Vagina (tissue), 2 donors: ENCODE data around the gene B4GAT1. TPM values are rescaled to one million over a fixed set of nuclear protein-coding genes. Genes with fewer than 3 reads are reported as not detected.

Experiments used
- DNase-seq, 2 donors: peaks; one replicate each; pipeline ENCODE4 v3.0.0-alpha.2; 2017; ENCODE audit errors: extremely low spot score in 2 of 2
- H3K27ac ChIP-seq: fragments of 200-600 bp; sonication (generic); one replicate; pipeline ENCODE4 v1.5.1; 2019
- H3K27me3 ChIP-seq: fragments of 200-600 bp; sonication (generic); one replicate; pipeline ENCODE4 v1.5.1; 2019
- H3K36me3 ChIP-seq, 2 donors: fragments of 200-600 bp; sonication (generic); one replicate each; pipeline ENCODE4 v1.5.1; 2017 to 2019
- H3K4me1 ChIP-seq: fragments of 200-600 bp; sonication (generic); one replicate; pipeline ENCODE4 v1.5.1; 2019
- H3K4me3 ChIP-seq, 2 donors: fragments of 200-600 bp; sonication (generic); 1 replicate in 1 of 2; 2 replicates in 1 of 2; pipeline ENCODE4 v1.5.1; 2016 to 2019
- H3K9me3 ChIP-seq: fragments of 200-600 bp; sonication (generic); one replicate; pipeline ENCODE4 v1.5.1; 2019
- CTCF ChIP-seq, 3 experiments: fragments of 450-650 bp in 2 of 3; fragments of 200-600 bp in 1 of 3; sonication (generic) in 1 of 3; IDR thresholded peaks; one replicate each; pipeline ENCODE4 v1.5.1; 2017 to 2019; ENCODE audit warnings: antibody characterized with exemption in 3 of 3, mild to moderate bottlenecking in 2 of 3, moderate library complexity in 2 of 3
- POLR2A ChIP-seq, 2 donors: fragments of 450-650 bp; IDR thresholded peaks; one replicate each; pipeline ENCODE4 v1.6.1; 2017; ENCODE audit warnings: antibody characterized with exemption in 2 of 2, mild to moderate bottlenecking in 2 of 2, moderate library complexity in 2 of 2
- POLR2AphosphoS5 ChIP-seq, 2 donors: sonication (generic); formaldehyde crosslinking; IDR thresholded peaks; one replicate each; pipeline ENCODE4 v1.9.0; 2017; ENCODE audit warnings: antibody characterized with exemption in 2 of 2, mild to moderate bottlenecking in 2 of 2, low read depth in 1 of 2; ENCODE audit not compliant: insufficient read depth in 1 of 2
- intact Hi-C: fragments of 100-400 bp; cut with DNase I; formaldehyde crosslinking; loops from one replicate; pipeline ENCODE4 v1.15.1; 2023
- total RNA-seq: library from RNA; depleted of rRNA; stranded (reverse); fragments of >200 nt; gene quantifications from one replicate; pipeline ENCODE4 v1.2.3, GENCODE V29; 2016

The B4GAT1 gene
- total RNA-seq, 1 donor from 2014 or later, result 25.0 TPM

- intact Hi-C loops, result no loop called here
- Histone ChIP-seq H3K27me3 (no peaks in the 10 kb centered on the region), H3K27ac (no peak overlapping the region), H3K4me1 (peaks cover 54% of the 10 kb centered on the region), H3K9me3 (no peaks in the 10 kb centered on the region), H3K4me3 (no peak overlapping the region), H3K36me3 (peaks cover 0 to 46% of the 10 kb centered on the region in 2 donors)
- TF ChIP-seq CTCF (IDR thresholded peaks at IDR 0.05), result no peak
- no peak for TF ChIP-seq POLR2AphosphoS5 (IDR thresholded peaks at IDR 0.05; ENCODE audit: insufficient read depth in 1 of 2, low read depth in 1 of 2)
- TF ChIP-seq POLR2A (IDR thresholded peaks at IDR 0.05), result no peak
- no peak for DNase-seq
Measured at GRCh38 chr11:66338276-66339161, 8.9 kb downstream of the B4GAT1 start.

- intact Hi-C loops, result no loop called here
- no peak for DNase-seq
- peak overlapping the region in 1 of 2 donors; percentile 52 for H3K4me3 ChIP-seq
- no peaks in the 10 kb centered on the region for H3K9me3 ChIP-seq
- peaks cover 0 to 51% of the 10 kb centered on the region in 2 donors for H3K36me3 ChIP-seq
- H3K27ac ChIP-seq, result peak overlapping the region; percentile 67
- TF ChIP-seq POLR2AphosphoS5 (IDR thresholded peaks at IDR 0.05; ENCODE audit: insufficient read depth in 1 of 2, low read depth in 1 of 2) (no peak), POLR2A (IDR thresholded peaks at IDR 0.05) (no peak), CTCF (IDR thresholded peaks at IDR 0.05) (no peak)
- H3K4me1 ChIP-seq, result peaks cover 49% of the 10 kb centered on the region
- no peaks in the 10 kb centered on the region for H3K27me3 ChIP-seq
Measured at GRCh38 chr11:66337103-66337899, 10.1 kb downstream of the B4GAT1 start.

- H3K4me3 ChIP-seq, result peak within 1 kb of the TSS; percentile 52 to 59
- H3K36me3 ChIP-seq, result peaks cover 0 to 44% of the 10 kb centered on the region in 2 donors
- intact Hi-C loops, result no loop called here
- H3K9me3 ChIP-seq, result no peaks in the 10 kb centered on the region
- H3K27ac ChIP-seq, result peak within 1 kb of the TSS; percentile 67
- H3K27me3 ChIP-seq, result no peaks in the 10 kb centered on the region
- no peak for TF ChIP-seq POLR2A (IDR thresholded peaks at IDR 0.05)
- TF ChIP-seq CTCF (IDR thresholded peaks at IDR 0.05), result peak in 2 of 3 experiments; percentile 25 to 35
- TF ChIP-seq POLR2AphosphoS5 (IDR thresholded peaks at IDR 0.05; ENCODE audit: insufficient read depth in 1 of 2, low read depth in 1 of 2), result peak; percentile 9 to 86
- no peak for DNase-seq
- peaks cover 49% of the 10 kb centered on the region for H3K4me1 ChIP-seq
Measured at GRCh38 chr11:66336234-66337102, 11.0 kb downstream of the B4GAT1 start, which contains the start of gene RIN1. RIN1 (minus strand) TSS chr11:66336434; CDS start chr11:66336402, 32 bp downstream.

- Histone ChIP-seq H3K9me3 (no peaks in the 10 kb centered on the region), H3K27me3 (no peaks in the 10 kb centered on the region), H3K4me1 (peaks cover 49% of the 10 kb centered on the region), H3K36me3 (peaks cover 0 to 36% of the 10 kb centered on the region in 2 donors), H3K27ac (peak overlapping the region; percentile 67), H3K4me3 (peak overlapping the region; percentile 52 to 59)
- intact Hi-C loops, result no loop called here
- DNase-seq, result no peak
- TF ChIP-seq CTCF (IDR thresholded peaks at IDR 0.05) (no peak), POLR2AphosphoS5 (IDR thresholded peaks at IDR 0.05; ENCODE audit: insufficient read depth in 1 of 2, low read depth in 1 of 2) (no peak), POLR2A (IDR thresholded peaks at IDR 0.05) (no peak)
Measured at GRCh38 chr11:66335531-66336233, 11.7 kb downstream of the B4GAT1 start.
